Fibroblast of mammary gland (primary cell): ENCODE results near the gene SMPD3.

ENCODE experiments used
- DNase-seq: peaks from one replicate; pipeline ENCODE4 v3.0.0-alpha.2; 2010; ENCODE audit warnings: low read depth
- H3K4me3 ChIP-seq: 2 replicates; pipeline ENCODE4 v1.5.1; 2011; ENCODE audit warnings: low read depth, mild to moderate bottlenecking, low read length, moderate library complexity; ENCODE audit not compliant: control insufficient read depth
- TF ChIP-seq, protein P1 (sequence below): conservative IDR thresholded peaks from 2 replicates; pipeline ENCODE4 v1.5.1; 2011; ENCODE audit warnings: low read depth, low read length, inconsistent platforms; ENCODE audit not compliant: control insufficient read depth, insufficient read depth

SMPD3 gene

GRCh38 chr16:68460067-68460466, 11.8 kb upstream of the SMPD3 start:
- TF ChIP-seq, protein P1, sequence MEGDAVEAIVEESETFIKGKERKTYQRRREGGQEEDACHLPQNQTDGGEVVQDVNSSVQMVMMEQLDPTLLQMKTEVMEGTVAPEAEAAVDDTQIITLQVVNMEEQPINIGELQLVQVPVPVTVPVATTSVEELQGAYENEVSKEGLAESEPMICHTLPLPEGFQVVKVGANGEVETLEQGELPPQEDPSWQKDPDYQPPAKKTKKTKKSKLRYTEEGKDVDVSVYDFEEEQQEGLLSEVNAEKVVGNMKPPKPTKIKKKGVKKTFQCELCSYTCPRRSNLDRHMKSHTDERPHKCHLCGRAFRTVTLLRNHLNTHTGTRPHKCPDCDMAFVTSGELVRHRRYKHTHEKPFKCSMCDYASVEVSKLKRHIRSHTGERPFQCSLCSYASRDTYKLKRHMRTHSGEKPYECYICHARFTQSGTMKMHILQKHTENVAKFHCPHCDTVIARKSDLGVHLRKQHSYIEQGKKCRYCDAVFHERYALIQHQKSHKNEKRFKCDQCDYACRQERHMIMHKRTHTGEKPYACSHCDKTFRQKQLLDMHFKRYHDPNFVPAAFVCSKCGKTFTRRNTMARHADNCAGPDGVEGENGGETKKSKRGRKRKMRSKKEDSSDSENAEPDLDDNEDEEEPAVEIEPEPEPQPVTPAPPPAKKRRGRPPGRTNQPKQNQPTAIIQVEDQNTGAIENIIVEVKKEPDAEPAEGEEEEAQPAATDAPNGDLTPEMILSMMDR, result no peak
- DNase-seq, result no peak
- H3K4me3 ChIP-seq, result no peak overlapping the region

GRCh38 chr16:68459457-68459856, 11.1 kb upstream of the SMPD3 start:
- TF ChIP-seq, protein P1, result no peak
- no peak for DNase-seq
- no peak overlapping the region for H3K4me3 ChIP-seq

- no peak overlapping the region for H3K4me3 ChIP-seq
These were observed 10.2 kb upstream of the SMPD3 start for GRCh38 chr16:68458551-68458950.

DNA sequence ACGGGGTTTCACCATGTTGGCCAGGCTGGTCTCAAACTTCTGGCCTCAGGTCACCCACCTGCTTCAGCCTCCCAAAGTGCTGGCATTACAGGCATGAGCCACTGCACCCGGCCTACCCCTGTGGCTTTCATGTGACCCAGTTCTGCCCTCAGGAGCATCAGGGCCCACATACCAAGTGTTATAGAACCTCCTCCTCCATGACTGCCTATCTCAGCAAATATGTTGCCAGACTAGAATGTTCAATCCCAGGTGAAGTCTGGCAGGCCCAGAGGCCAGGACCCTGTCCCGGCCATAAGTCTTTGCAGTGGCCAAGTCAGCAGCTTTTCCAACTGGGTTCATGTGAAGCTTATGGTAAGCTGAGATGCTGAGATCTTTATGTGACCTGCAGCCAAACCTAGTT, 9.8 kb upstream of the SMPD3 start:
- TF ChIP-seq, protein P1, result no peak

More at GRCh38 chr16:68458551-68458950, 10.2 kb upstream of the SMPD3 start:
- no peak for DNase-seq
- TF ChIP-seq, protein P1, result no peak

DNA sequence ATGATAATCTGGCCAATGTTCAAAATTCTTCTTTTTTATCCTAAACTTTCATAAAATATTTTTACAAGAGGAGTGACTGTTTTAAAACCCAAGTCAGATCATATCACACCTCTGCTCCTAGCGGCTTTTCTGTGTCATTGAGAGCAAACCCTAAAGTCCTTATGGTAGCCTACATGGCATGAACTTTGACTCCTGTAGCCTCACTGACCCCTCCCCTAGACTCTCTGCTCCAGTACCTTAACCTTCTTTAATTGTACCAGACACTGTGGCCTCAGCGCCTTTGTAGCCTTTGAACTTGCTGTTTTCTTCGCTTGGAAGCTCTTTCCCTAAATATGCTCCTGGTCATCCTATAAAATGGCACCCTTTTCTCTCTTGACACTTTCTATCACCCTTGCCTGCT, 7.3 kb upstream of the SMPD3 start:
- H3K4me3 ChIP-seq, result no peak overlapping the region
- DNase-seq, result no peak
- TF ChIP-seq, protein P1, result no peak

More for the DNA sequence above, 9.8 kb upstream of the SMPD3 start:
- no peak for DNase-seq
- no peak overlapping the region for H3K4me3 ChIP-seq

DNA sequence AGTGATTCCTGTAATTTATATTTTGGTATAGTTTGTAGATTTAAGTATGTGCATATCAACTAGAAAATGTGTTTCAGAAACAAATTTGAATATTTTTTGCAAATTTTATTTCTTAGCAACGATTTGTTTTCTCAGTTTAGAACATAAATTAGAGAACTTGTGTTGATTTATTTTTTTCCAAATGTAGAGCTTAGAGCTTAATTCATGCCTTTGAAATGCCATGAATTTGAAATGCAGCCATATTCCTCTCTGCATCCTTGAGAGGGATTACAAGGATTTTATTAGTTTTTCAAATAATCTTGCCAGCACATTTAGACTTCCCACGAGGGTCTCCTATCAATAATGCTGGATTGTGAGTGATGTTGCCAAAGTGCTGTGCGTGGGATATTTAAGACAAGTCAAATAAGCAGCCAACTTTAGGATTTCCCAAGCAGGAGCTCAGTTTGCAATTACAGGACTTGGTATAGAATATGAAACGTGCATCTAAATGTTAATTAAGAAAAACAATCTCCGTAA, 6.7 kb upstream of the SMPD3 start:
- no peak for DNase-seq
- TF ChIP-seq, protein P1, result no peak
- no peak overlapping the region for H3K4me3 ChIP-seq

DNA sequence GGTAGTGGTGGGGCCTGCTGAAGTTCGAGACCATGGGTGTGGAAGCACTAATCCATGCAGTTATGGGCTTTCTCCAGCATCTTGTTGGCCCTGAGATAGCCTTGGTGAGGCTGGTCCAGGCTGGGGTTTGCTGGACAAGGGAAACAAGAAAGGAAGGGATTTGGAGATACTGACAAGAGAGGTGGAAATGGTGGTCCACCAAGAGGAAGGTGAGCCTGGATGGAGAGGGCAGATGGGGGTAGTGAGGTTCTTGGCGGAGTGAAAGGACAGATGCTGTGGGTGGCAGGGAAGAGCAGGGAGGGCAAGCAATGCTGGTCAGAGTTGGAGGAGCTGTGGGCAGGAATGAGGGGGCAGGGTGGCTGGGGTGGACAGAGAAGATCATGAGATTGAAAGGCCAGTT, 5.5 kb upstream of the SMPD3 start:
- TF ChIP-seq, protein P1, result no peak
- no peak for DNase-seq
- H3K4me3 ChIP-seq, result no peak overlapping the region
